Heart left ventricle (tissue), 16 donors: Measurements from ENCODE around the gene IKZF1. TPM values are rescaled to one million over a fixed set of nuclear protein-coding genes. Genes with fewer than 3 reads are reported as not detected.
A peak's percentile ranks its signal among the peaks of the same experiment; 100 is the strongest.

Experiments
- ATAC-seq, 4 donors: fragments of 200-7000 bp; cut with Tn5 transposase; one replicate each; pipeline ENCODE4 v1.9.1; 2020 to 2022; ENCODE audit warnings: moderate library complexity in 4 of 4, mild to moderate bottlenecking in 3 of 4, moderate number of reproducible peaks in 1 of 4
- DNase-seq, 5 donors: peaks; one replicate each; pipeline ENCODE4 v3.0.0-alpha.2; 2020
- H3K27ac ChIP-seq, 12 donors: fragments of 200-600 bp; sonication (generic) in 4 of 12; one replicate each; pipeline versions ENCODE4 v1.5.0 to v1.8.0; 2016 to 2022; ENCODE audit warnings: mild to moderate bottlenecking in 2 of 12
- H3K27me3 ChIP-seq, 9 donors: fragments of 200-600 bp; sonication (generic) in 2 of 9; one replicate each; pipeline versions ENCODE4 v1.5.1 to v1.8.0; 2016 to 2022; ENCODE audit warnings: mild to moderate bottlenecking in 3 of 9
- H3K36me3 ChIP-seq, 9 donors: fragments of 200-600 bp; sonication (generic) in 2 of 9; one replicate each; pipeline versions ENCODE4 v1.5.0 to v1.8.0; 2018 to 2022; ENCODE audit warnings: mild to moderate bottlenecking in 2 of 9
- H3K4me1 ChIP-seq, 12 donors: fragments of 200-600 bp; sonication (generic) in 4 of 12; one replicate each; pipeline versions ENCODE4 v1.5.0 to v1.8.0; 2016 to 2022; ENCODE audit warnings: mild to moderate bottlenecking in 3 of 12
- H3K4me3 ChIP-seq, 12 donors: fragments of 200-600 bp; sonication (generic) in 4 of 12; one replicate each; pipeline versions ENCODE4 v1.5.0 to v1.8.0; 2017 to 2022; ENCODE audit warnings: mild to moderate bottlenecking in 9 of 12, moderate library complexity in 4 of 12
- H3K9me3 ChIP-seq, 12 donors: fragments of 200-600 bp; sonication (generic) in 4 of 12; one replicate each; pipeline versions ENCODE4 v1.5.0 to v1.8.0; 2016 to 2022; ENCODE audit warnings: mild to moderate bottlenecking in 1 of 12
- POLR2A ChIP-seq, 2 donors: fragments of 450-650 bp; IDR thresholded peaks; one replicate each; pipeline ENCODE4 v1.6.1; 2017; ENCODE audit warnings: antibody characterized with exemption in 2 of 2, mild to moderate bottlenecking in 2 of 2, moderate library complexity in 2 of 2
- WGBS, 4 donors: extraction: QIAGEN DNeasy Blood & Tissue Kit in 2 of 4; methylation state at CpG; one replicate each; pipeline versions ENCODE4 v1.1.5 to v1.1.7; 2013 to 2018; 5-methylcytosine and 5-hydroxymethylcytosine counted together
- intact Hi-C, 10 donors: fragments of 100-400 bp; cut with DNase I; formaldehyde crosslinking; loops; one replicate each; pipeline versions ENCODE4 v1.11.1 to v1.14.2; 2022
- polyA plus RNA-seq, 2 donors: library from polyadenylated mRNA; stranded (reverse); fragments of 200-250 nt; gene quantifications; one replicate each; pipeline ENCODE4 v1.2.3, GENCODE V29; 2013
- total RNA-seq, 9 donors: library from RNA; depleted of rRNA in 2 of 9; stranded (reverse); fragments of >200 nt in 2 of 9; fragmentation: NEBNext Ultra II Directional in 3 of 9; extraction: Animal tissue kit (Norgen Biotek cat#: 25700) in 3 of 9; gene quantifications; one replicate each; pipeline versions ENCODE4 v1.1.0 to v1.2.4, GENCODE V29; 2016 to 2023
- TF ChIP-seq, protein P1 (sequence below), 12 donors: fragments of 200-600 bp; sonication (generic) in 4 of 12; IDR thresholded peaks; one replicate each; pipeline versions ENCODE4 v1.5.0 to v1.8.0; 2018 to 2022; ENCODE audit warnings: antibody characterized with exemption in 12 of 12, mild to moderate bottlenecking in 5 of 12
- donor health status: ischemic (EF 13 %, LVEDD 7.1; RV severe dilation, severe dysfunction).
- donor health status: healthy with polysubstance abuse.
- donor health status: DM: no; HTN: yes; CAD: no.
- donor health status: DM: no; HTN: no; CAD: no.
- donor health status: ischemic (EF 25% LVEDD 6.9; RV normal size, moderate dysfunction).
- donor health status: ischemic (EF 25% LVEDD 5.7; RV mildly dilated, moderate dysfunction).
- donor health status: healthy.
- donor health status: DM: yes; HTN: yes; CAD: no.
- donor health status: ischemic (EF 35%, LVEDD 5.7; RV mildly dilated, moderate dysfunction).
- donor health status: nonischemic (EF 11% LVEDD 7.7; RV severe dilation, severe dysfunction).
- donor health status: DM: yes; HTN: yes; CAD: no.
- donor health status: PGD.
- donor health status: ischemic (EF 29% LVEDD 5.4; RV normal size, mild dysfunction).
- donor health status: nonischemic (EF 23%, LVEDD 6.1; RV moderate dilation, normal function).

The IKZF1 gene
- total and polyA plus RNA-seq, 11 donors, result 0.30 to 27.8 (median 2.4) TPM

DNA sequence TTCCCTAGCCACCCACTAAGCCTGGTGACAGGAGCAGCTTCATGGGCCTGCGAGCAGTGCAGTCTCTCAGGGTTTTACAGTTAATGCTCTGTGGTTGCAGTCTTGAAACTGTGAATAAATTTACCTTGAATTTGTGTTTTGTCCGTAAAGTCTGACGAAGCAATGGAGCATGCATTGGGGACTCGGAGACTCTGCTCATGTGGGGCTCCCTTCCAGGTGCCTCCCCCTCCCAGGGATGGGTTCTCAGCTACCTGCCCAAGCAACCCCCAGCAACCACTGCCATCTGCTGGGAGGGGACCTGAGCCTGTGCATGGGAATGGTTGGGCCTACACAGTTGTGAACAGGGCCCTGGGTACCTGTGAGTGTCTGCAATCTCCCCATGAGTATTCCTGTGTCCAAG, 36.3 kb upstream of the IKZF1 start:
- 79 to 93% (median 89%) methylated on average over 4 of the region's 4 CpGs for WGBS, 4 donors
- H3K27me3 ChIP-seq, result peaks cover 0 to 7% (median 0%) of the 10 kb centered on the region in 9 donors
- no peak overlapping the region for H3K4me3 ChIP-seq
- no peaks in the 10 kb centered on the region for H3K9me3 ChIP-seq
- TF ChIP-seq, protein P1, sequence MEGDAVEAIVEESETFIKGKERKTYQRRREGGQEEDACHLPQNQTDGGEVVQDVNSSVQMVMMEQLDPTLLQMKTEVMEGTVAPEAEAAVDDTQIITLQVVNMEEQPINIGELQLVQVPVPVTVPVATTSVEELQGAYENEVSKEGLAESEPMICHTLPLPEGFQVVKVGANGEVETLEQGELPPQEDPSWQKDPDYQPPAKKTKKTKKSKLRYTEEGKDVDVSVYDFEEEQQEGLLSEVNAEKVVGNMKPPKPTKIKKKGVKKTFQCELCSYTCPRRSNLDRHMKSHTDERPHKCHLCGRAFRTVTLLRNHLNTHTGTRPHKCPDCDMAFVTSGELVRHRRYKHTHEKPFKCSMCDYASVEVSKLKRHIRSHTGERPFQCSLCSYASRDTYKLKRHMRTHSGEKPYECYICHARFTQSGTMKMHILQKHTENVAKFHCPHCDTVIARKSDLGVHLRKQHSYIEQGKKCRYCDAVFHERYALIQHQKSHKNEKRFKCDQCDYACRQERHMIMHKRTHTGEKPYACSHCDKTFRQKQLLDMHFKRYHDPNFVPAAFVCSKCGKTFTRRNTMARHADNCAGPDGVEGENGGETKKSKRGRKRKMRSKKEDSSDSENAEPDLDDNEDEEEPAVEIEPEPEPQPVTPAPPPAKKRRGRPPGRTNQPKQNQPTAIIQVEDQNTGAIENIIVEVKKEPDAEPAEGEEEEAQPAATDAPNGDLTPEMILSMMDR (IDR thresholded peaks at IDR 0.05), result no peak
- intact Hi-C loops, result no loop called here
- H3K27ac ChIP-seq, result peak overlapping the region in 1 of 12 donors; percentile 83
- ATAC-seq (no peak), DNase-seq (no peak)
- peaks cover 0 to 75% (median 0%) of the 10 kb centered on the region in 12 donors for H3K4me1 ChIP-seq
- no peaks in the 10 kb centered on the region for H3K36me3 ChIP-seq

DNA sequence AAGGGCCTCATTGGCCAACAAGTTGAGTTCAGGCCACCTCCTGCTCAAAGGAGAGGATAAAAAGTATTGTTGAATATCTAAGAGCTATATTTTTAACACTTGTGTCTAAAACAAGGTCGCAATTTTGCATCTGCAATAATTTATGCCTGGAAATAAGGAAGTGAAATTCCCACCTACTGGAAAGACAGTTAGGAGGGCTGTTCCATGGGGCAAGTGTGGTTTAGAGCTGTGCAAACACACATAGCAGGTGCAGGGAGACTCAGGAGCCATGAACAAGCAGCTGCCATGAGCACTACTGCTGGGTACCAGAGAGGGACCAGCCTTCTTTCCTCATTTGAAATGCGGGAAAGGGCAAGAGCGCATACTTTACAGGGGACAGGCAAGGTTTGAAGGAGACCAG, 35.5 kb upstream of the IKZF1 start:
- TF ChIP-seq, protein P1 (IDR thresholded peaks at IDR 0.05), result no peak
- no peak for TF ChIP-seq POLR2A (IDR thresholded peaks at IDR 0.05)
- intact Hi-C loops, result no loop called here
- WGBS, 4 donors, result 84 to 94% (median 89%) methylated on average over 3 of the region's 3 CpGs
- Histone ChIP-seq H3K4me1 (peaks cover 0 to 67% (median 0%) of the 10 kb centered on the region in 12 donors), H3K9me3 (no peaks in the 10 kb centered on the region), H3K36me3 (no peaks in the 10 kb centered on the region), H3K4me3 (no peak overlapping the region), H3K27me3 (peaks cover 0 to 7% (median 0%) of the 10 kb centered on the region in 9 donors), H3K27ac (peak overlapping the region in 1 of 12 donors; percentile 83)
- ATAC-seq (no peak), DNase-seq (no peak)

DNA sequence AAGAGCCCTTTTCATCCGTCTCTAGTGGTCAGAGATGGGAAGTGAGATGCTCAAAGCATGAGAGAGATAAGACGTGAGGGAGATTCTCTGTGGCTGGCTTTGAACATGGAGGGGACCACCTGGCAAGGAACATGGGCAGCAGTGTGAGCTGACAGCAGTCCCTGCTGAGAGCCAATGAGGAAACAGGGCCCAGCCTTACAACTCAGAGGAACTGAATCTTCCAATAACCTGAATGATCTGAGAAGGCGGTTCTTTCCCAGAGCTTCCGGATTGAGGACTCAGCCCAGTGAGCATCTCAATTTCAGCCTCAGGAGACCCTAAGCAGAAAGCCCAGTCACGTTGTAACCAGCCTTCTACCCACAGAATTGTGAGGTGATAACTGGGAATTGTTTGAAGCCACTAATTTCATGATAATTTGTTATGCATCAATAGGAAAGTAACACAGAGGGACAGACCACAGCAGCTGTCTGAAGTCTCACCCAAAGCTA, 33.9 kb upstream of the IKZF1 start:
- Histone ChIP-seq H3K36me3 (no peaks in the 10 kb centered on the region), H3K27ac (peak overlapping the region in 1 of 12 donors; percentile 27), H3K4me1 (peaks cover 0 to 59% (median 0%) of the 10 kb centered on the region in 12 donors), H3K9me3 (no peaks in the 10 kb centered on the region), H3K27me3 (peaks cover 0 to 8% (median 0%) of the 10 kb centered on the region in 9 donors), H3K4me3 (no peak overlapping the region)
- intact Hi-C loops, result no loop called here
- DNase-seq (no peak), ATAC-seq (no peak)
- TF ChIP-seq, protein P1 (IDR thresholded peaks at IDR 0.05), result no peak
- no peak for TF ChIP-seq POLR2A (IDR thresholded peaks at IDR 0.05)
- WGBS, 4 donors, result 73 to 82% (median 76%) methylated on average over 5 of the region's 5 CpGs

DNA sequence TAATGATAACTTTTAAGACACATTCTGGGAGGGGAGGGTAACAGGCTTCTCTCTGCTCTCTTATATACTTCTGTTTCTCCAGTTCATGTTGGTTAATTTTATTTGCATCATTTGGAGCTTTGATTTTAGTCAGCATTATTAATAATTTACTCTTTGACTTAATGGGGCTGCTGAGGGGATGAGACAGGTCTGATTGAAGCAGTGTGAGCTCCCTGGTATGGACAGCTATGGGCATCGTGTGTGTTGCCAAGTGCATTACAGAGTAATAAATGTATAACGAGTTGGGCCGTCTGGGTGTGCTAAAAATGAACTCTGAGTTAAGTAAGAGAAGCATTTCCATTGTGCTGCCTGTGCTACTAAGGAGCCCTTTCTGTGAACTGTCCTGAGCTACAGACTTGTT, 31.7 kb upstream of the IKZF1 start:
- intact Hi-C loops, result no loop called here
- Histone ChIP-seq H3K4me3 (no peak overlapping the region), H3K4me1 (peaks cover 0 to 44% (median 0%) of the 10 kb centered on the region in 12 donors), H3K27me3 (peaks cover 0 to 10% (median 0%) of the 10 kb centered on the region in 9 donors), H3K9me3 (no peaks in the 10 kb centered on the region), H3K36me3 (no peaks in the 10 kb centered on the region), H3K27ac (no peak overlapping the region)
- ATAC-seq (no peak), DNase-seq (no peak)
- WGBS, 4 donors, result 27 to 49% (median 44%) methylated on average over 3 of the region's 3 CpGs
- TF ChIP-seq, protein P1 (IDR thresholded peaks at IDR 0.05), result no peak
